K562 (cell line): ENCODE results near the gene PIGT. TPM values are rescaled to one million over a fixed set of nuclear protein-coding genes. Genes with fewer than 3 reads are reported as not detected.

ENCODE experiments used
- EWSR1 ChIP-seq: fragments of 450-650 bp; IDR thresholded peaks from 2 replicates; pipeline ENCODE4 v1.6.1; 2018; ENCODE audit warnings: borderline replicate concordance, mild to moderate bottlenecking, low read depth, moderate library complexity; ENCODE audit not compliant: partially characterized antibody
- HINFP ChIP-seq: fragments of 450-650 bp; conservative IDR thresholded peaks from 2 replicates; pipeline ENCODE4 v1.6.1; 2016; ENCODE audit warnings: missing genetic modification characterization, low read depth, mild to moderate bottlenecking, control low read depth, missing compliant biosample characterization
- KDM4B ChIP-seq, 2 experiments: fragments of 450-650 bp in 1 of 2; sonication (generic) in 1 of 2; IDR thresholded peaks; 2 replicates each; pipeline ENCODE4 v1.6.1; 2016 to 2017; ENCODE audit warnings: borderline replicate concordance in 2 of 2, antibody characterized with exemption in 1 of 2, low read depth in 1 of 2, mild to moderate bottlenecking in 1 of 2
- MGA ChIP-seq: fragments of 450-650 bp; IDR thresholded peaks from 2 replicates; pipeline ENCODE4 v1.6.1; 2016; ENCODE audit warnings: mild to moderate bottlenecking, moderate library complexity
- NFE2L1 ChIP-seq: fragments of 450-650 bp; IDR thresholded peaks from 2 replicates; pipeline ENCODE4 v1.6.1; 2016; ENCODE audit warnings: missing genetic modification characterization, low read depth, mild to moderate bottlenecking, missing compliant biosample characterization, moderate library complexity, borderline replicate concordance
- USF1 ChIP-seq: sonication (generic); formaldehyde crosslinking; IDR thresholded peaks from 2 replicates; pipeline ENCODE4 v1.9.0; 2022; ENCODE audit warnings: mild to moderate bottlenecking, missing genetic modification reagents
- ZNF444 ChIP-seq: fragments of 250-450 bp; sonication (Bioruptor Pico); IDR thresholded peaks from 2 replicates; pipeline ENCODE4 v1.4.0; 2020; ENCODE audit warnings: mild to moderate bottlenecking, moderate library complexity
- ZNF518B ChIP-seq: fragments of 250-450 bp; sonication (Bioruptor Pico); IDR thresholded peaks from 2 replicates; pipeline ENCODE4 v1.5.0; 2021; ENCODE audit warnings: mild to moderate bottlenecking, moderate library complexity
- polyA plus RNA-seq, 8 experiments: library from polyadenylated mRNA; depleted of rRNA in 4 of 8; stranded (reverse) in 5 of 8; unstranded in 3 of 8; fragments of >200 nt; fragmentation: Nextera tagmentation in 2 of 8; fragmentation: Illumina TruSeq in 1 of 8; extraction: Ambion mirVana in 2 of 8; extraction: Trizol in 1 of 8; gene quantifications; 2 replicates each; pipeline versions ENCODE4 v1.2.1 to v1.2.3, GENCODE V29; 2011 to 2014; ENCODE audit warnings: inconsistent platforms in 1 of 8, missing spikeins in 1 of 8
- total RNA-seq, 7 experiments: library from RNA; depleted of rRNA in 6 of 7; stranded (reverse); fragments of >200 nt in 6 of 7; fragmentation: Illumina TruSeq in 2 of 7; extraction: Trizol in 2 of 7; gene quantifications; 2 replicates each; pipeline versions ENCODE4 v1.2.1 to v1.2.3, GENCODE V29; 2011 to 2021; ENCODE audit warnings: low replicate concordance in 1 of 7

PIGT gene
- total and polyA plus RNA-seq, 9 of the 15 experiments (the other 6 are each of a cell fraction or from before 2014, with no cell fraction given) = 14.6 to 108 (median 46.9) TPM

- TF ChIP-seq MGA (no peak), USF1 (CRISPR knock-in tag) (no peak), ZNF444 (CRISPR knock-in tag) (no peak), HINFP (tag) (no peak), EWSR1 (no peak), KDM4B (IDR thresholded peaks at IDR 0.05; ENCODE audit: borderline replicate concordance in 2 of 2, low read depth in 1 of 2) (no peak), NFE2L1 (tag) (no peak), ZNF518B (CRISPR knock-in tag) (no peak)
These were observed 21.0 kb downstream of the PIGT start (continued) for GRCh38 chr20:45436732-45437485.
